Fibroblast of peridontal ligament (primary cell): Measurements from ENCODE around the gene FAM120A.
"Not testable (repeated sequence)": the region's sequence is repeated elsewhere in the genome, so short reads cannot be mapped to it uniquely, and the experiment has no call there.

Source experiments
- DNase-seq: peaks from one replicate; pipeline ENCODE4 v3.0.0-alpha.2; 2010; ENCODE audit errors: extremely low read depth

Gene FAM120A

DNA sequence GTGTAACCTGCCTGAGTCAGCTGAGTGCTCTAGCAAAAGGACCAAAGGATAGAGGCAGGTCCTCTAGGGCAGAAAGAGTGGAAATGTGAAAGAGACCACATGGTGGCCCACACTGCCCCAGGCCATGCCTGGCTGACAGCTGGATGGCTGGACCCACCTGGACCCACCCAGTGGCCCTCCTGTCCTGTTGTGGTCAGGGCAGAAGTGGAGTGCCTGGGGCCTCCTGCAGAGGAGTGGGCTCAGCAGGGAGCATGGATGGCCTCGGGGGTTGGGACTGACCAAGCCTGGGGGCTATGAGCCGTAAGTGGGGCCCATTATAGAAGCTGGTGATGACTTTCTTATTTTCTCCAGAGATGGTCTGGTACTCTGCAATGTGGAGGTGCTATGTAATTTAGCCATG, 57.6 kb downstream of the FAM120A start:
- DNase-seq = no peak

DNA sequence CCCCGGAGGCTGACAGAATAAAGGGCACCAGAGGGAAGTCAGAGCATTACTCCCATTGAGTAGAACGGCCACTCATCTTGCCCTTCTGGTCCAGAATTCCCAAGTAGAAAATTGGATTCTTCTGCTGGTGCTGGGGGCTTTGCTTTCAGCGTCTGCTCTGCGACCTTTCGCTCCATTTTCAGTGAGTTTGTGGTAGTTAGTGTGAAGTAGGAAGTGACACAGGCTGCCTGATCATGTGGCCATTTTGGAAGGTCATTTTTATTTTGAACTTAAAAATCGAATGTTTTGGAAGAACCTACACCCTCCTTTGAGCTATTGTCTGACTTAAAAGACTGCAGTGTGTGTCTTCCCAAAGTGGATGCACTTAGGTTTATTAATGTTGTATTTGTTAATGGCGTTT, 58.6 kb downstream of the FAM120A start:
- DNase-seq = no peak

DNA sequence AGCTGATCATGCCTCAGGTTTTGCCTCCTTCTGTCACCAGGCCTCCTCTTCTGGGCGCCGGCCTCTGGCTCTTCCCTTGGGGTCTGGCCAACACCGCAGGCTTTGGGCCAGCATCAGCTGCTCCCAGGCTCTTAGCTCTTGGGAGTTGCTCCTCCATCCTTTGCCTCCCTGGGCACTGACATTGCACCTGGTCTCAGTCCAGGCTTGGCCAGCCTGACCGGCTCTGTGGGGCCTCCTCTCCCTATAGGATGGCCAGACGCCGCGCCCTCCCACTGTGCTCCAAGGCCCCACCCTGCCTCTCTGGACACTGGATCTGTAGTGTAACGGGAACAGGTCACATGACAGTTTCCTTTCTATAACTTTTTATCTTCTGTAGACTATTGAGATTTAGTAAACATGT, 59.7 kb downstream of the FAM120A start:
- DNase-seq = not testable (repeated sequence)

DNA sequence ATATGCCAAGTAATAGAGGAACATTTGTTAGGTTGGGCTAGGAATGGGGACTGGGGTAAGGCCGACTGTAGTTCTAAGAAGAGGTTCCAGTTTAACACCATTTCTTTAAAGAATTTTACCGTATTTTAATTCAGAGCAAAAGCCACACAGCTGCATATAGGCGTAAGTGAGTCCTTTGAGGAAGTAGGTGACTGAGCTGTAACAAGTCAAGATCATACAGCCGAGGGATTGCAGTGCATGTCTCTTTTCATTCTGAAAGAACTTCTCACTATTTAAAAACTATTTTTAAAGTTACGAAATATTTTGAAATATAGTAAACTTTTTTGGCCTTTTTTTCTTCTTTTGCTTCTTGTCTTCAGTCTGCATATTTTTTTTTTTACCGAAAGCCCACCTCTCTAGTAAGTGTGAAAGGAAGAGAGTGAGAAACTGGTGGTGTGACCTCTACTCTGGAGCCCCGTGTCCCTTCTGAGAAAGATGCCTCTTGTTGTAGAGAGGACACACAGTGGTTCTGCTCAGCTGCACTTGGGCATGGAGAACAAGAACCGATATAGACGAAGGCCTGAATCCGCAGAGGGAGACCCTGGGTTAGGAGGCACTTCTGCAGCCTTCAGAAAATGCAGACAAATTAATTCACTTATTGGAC, 60.8 kb downstream of the FAM120A start:
- DNase-seq = not testable (repeated sequence)

DNA sequence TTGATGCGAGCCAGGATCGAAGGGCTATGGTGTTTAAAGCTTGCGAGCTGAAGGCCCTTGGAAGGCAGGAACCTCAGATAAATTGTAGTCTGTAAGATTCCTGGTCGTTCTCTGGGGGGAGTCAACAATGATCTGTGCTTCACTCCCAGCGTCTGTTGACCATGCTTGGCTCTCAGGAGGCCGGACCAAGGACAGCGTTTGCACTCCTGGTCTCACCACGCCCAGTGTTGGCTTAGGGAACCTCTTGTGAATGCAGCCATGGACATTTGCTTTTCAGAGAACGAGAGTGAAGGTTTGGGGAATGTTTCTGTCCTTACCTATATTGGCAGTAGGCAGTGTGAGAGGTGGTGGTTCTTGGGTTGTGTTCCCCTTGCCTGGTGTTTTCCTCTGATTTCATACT, 62.1 kb downstream of the FAM120A start:
- DNase-seq = no peak

DNA sequence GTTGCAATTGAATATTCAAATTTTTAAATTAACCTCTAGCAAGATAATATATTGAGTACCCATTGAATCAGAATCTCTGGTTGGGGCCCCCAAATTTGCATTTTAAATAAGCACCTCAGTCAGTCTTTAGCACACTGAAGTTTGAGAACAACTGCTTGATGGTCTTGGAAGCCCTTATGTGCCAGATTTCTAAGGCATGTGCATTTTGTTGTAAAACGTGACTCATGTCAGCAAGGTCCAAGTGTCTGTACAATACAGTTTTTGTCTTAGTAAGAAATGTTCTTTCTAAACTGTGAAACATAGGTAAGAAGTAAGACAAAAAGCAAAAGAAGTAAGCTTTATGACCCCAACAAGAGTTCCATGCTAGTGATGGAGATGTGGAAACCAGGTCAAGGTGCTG, 65.8 kb downstream of the FAM120A start:
- peak; percentile 29 for DNase-seq

DNA sequence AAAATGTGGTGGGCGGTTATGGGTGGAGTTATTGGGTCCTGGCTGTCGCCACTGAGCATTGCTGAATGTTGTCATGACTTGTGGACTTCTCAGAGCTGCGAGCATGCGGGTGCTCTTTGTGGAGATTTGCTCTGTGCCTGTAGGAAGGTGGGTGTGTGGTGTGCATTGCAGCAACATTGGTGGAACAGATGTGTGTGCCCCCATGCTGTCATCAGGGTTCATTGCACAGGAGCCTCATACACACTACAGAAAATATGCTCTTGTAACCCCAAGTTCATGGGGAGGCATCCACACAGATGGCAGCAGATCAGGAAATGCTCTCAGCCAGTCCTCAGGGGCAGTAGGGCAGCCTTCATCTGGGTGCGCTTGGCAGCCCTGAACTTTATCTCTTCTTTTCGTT, 69.0 kb downstream of the FAM120A start:
- no peak for DNase-seq

DNA sequence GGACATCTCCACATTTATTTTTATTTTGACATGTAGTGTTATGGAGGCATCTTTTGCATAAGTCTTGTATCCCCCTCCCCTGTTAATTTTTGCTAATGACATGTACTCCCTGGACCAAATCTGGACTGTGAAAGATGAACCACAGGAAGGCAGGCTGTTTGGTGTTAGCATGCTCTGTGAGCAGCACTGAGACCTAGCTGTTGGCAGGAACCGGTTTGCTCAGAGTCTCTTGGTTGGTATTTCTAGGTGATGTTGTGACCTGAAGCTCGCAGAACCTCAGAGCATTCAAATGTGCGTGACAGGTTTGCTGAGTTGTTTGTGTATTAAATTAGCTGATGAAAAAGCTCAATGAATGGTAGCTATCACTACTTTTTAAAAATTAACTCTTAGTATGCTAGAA, 71.3 kb downstream of the FAM120A start:
- no peak for DNase-seq

DNA sequence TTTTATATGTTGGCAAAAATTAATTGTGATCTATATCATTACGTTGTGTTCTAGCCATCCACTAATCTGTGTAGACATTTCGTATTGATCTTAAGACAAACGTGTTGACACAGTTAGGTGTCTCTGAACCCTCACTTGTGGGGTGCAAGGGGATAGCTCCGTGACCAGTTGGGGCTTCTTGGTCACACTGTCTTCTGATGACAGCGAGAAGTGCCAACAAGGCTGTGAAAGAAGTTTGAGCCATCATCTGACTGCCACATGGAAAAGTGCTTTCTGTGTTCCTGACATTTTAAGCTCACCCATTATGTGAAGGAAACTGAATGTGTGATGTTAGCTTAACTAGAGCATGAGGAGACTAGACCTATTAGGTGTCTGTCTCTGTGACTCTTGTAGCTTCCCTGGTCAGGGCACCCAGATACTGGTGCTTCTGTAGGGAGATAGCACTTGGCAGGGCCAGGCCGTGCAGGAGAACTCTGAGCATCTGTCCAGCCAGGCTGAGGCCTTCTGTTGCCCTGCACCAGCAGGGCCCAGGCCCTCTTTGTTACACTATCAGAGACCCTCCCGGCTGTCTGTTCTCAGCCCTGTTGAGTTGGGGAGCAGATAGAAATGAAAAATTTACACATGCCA, 72.1 kb downstream of the FAM120A start:
- DNase-seq = no peak

DNA sequence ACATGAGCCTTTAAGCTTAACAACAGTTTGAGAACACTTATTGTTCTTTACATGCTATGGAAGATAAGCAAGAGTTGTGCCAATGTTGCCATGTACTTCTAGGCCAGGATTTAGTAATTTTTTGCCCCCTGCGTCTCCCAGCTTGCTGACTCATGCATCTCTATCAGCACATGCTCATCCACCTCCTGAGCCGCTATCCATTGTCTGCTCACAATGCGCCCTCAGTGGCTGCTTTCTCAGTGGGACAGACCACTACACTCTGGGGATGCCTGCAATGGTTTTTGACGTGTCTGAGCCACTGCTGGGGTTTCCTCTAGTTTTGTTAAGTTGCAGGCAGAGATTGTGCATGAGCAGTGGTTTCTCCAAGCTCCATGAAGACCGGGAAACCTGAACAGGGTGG, 74.0 kb downstream of the FAM120A start:
- DNase-seq = no peak

DNA sequence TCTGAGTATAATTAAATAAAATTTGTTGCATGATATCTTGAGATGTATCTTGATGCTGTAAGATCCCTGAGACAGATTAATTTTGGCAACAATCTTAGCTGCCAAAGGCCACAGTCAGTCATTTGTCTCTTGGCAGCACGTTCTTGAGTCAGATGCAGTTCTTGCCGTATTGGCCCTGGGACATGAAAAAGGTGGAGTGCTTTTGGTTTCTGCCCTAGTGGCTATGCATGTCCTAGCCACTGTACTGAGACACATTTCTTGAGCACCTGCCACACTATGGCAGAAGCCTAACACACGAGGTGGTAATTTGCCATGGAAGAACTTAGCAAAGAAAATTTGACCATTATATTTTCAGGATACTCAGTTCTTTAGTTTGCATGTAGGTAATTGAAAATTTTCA, 79.9 kb downstream of the FAM120A start:
- no peak for DNase-seq

DNA sequence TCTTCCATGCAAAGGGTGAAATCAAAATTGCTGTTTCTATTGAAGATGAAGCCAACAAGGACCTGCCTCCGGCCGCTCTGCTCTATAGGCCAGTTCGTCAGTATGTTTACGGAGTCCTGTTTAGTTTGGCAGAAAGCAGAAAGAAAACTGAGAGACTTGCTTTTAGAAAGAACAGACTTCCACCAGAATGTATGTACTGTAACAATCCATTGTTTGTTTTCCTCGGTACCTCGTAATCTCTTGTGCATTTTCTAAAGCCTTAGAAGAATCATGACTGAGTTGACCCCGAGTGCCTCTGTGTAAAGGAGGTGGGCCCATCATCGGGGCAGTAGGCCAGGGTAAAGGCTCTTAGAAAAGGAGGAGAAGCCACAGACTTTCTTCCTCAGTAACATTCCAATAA, 80.7 kb downstream of the FAM120A start:
- DNase-seq = peak; percentile 33

DNA sequence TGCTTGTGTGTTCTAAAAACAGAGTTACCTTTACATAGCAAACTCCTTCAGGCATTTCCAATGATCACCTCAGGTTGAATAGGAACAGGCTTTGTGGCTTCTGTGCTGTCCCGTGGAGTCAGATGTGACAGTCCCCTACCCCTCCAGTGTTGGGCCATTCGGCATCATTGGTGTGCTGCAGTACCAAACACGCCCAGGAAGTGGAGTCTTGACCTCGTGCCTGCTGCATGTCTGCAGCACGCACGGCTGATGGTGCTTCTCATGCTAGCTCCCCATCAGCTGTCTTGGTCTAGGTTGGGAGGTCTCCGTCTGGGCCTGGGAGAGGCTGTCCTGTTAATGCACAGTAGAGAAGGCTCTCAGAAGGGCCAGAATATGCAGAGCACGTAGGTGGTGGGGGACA, 82.4 kb downstream of the FAM120A start:
- no peak for DNase-seq

DNA sequence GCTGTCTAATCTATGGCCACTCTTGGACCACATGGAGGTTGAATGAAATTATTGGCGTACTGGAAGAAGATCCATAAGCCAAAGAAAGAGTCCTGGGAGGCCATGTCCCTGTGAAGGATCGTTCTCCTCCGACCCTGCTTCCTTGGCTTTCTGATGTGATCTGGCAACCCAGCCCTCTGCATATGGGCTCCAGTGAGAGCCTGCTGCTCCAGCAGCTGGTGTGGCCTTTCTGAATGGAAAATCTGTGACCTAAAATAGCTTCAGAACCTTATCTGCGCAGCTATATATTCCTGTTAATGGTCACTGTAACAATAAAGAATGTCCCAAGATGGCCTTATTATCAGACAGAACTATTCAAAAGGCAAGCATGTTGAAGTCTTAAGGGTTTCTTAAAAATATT, 84.7 kb downstream of the FAM120A start:
- DNase-seq = no peak

DNA sequence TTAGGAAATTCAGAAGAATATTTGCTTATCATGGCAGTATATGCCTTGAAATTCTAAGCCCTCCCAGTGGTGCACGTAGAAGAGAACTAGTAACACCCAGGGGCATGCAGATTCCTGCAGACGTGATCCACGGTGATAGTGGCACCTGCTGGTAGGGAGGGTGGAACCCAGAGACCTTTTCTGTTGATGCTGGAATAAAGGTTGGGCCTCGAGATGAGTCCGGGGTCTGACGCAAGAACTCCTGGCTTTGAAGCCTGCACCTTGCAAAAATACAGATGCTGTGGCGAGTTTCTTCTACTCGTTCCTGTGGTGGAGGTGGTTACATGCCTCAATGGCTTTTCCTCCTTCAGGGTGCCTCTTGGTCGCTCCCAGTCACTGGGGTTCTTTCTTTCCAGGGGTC, 85.4 kb downstream of the FAM120A start:
- DNase-seq = no peak

DNA sequence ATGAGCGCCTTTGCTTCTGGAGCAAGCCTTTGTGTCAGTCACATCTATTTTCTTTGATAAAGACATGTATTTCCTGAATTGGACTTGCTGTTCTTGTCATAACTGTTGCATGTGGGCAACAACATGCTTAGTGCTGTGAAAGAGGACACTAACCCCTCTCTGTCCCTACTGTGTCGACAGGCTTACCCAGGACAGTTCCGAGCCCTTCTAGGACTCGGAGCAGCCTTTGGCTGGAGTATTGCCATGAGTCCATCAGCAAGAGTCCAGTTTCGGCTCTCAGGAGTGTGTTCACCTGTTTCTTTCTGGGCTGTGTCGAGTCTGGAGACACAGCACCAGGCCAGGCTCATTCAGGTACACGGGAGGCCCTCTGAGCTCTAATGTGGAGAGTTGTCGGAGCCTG, 88.8 kb downstream of the FAM120A start:
- no peak for DNase-seq

DNA sequence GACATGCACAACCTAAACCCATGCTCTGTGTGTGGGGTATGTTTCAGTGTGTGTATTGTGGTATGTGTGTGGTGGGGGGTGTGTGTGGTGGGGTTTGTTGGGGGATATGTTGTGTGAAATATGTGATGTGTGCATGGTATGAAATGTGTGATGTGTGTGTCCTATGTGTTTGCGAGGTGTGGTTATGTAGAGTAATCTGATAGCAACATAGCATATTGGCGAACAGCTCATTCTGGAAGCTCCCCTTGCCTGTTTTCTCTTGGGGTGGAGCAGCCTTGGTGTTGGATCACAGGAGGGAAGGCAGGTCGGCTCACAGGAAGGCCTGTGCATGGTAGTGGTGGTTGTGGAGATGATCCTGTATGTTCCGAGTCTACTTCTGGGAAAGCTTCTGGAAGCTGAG, 89.5 kb downstream of the FAM120A start:
- no peak for DNase-seq

DNA sequence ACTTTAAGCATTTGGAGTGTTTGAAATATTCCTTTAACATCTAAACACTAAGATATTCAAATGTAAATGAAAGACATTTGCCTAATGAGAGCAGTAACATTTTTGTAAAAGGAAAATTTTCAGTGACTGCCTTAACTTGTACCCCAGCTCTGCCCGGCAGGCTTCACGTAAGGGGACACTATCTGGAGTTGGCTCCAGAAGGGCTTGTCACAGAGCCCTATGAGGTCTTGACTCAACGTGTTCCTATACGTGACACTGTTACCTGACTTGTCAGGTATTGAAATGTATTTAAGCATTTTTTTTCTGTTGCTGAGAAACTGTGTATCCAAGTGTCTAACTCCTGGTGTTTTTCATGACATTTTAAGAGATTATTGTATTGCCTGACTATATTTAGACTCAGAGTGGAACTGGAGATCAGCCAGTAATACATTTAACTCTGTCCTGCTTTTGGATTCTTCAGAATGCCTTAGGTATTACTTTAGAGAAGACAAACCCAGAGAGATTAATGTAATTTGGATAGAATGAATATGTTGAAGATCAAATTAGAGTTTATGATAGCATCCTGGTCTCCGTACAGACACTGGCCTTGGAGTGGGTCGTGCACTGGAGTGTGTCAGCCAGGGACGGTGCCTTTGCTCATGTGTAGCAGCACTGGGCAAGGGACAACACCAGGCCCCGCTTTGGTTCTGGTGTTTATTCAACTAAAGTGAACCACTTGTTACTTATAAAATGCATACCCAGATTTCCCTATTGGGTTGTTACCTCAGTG, 90.3 kb downstream of the FAM120A start:
- DNase-seq = no peak

DNA sequence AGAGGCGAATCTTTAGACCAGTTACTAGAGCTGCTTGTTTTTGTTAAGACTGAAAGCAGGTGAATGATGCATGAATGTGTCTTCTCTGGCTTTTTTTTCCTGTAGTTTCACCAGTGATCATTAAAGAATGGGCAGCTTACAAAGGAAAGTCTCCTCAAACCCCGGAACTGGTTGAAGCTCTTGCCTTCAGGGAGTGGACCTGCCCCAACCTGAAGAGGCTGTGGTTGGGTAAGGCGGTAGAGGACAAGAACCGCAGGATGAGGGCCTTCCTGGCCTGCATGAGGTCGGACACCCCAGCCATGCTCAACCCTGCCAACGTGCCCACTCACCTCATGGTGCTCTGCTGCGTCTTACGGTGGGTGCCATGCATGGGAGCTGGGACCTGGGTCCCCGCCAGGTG, 91.6 kb downstream of the FAM120A start:
- DNase-seq = no peak

DNA sequence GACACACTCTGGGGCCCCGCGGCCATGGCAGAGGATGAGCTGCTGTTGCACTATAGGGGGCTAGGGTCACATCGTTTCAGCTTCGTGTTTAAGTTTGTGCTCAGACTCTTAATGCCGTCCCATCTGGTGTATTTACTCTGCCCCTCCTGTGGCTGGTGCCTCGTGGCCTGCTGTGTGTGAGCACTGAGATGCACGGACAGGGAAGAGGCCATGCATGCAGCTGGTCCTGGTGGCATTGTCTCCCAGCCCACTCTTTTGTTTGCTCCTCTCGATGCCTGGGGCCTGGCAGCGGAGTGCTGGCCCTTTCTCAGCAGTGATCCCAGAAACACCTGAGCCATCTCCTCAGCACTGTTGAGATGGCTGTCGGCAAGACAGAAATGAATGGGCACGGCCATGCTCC, 94.9 kb downstream of the FAM120A start:
- no peak for DNase-seq

DNA sequence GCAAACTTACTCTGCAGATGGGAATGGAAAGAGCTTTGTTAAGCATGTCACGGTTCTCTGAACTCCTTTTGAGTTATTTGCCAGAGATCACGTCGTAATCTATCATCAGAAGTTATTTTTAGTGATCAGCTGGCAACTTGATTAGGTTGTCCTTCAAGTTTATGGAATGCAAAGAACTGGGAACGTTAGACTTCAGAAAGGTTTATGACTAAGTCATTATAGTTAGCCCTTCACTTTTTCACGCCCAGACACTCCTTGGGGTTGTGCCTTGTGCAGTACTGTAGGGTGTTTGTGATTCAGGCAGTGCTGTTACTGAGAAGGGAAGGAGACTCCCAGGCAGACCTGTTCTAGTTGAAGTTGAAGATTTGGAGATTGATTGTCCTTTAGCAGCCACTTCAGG, 98.1 kb downstream of the FAM120A start:
- no peak for DNase-seq

DNA sequence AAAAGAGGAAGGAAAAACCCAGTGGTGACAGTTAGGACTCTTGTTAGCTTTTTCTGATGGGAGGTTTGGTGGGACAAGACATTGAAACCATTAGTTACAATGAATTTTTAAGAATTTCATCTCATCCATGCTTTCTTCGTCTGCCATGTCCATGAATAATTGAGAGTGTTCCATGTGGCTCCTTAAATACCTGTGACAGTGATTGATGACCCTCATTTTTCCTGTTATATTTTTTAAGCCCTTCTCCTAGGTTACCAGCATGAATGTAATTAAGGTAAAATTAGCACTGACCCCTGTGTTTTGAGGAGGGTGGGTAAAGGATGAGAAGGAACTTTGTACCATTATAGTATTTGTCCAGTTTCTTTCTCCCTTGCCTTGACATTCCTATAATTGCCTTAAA, 101.4 kb downstream of the FAM120A start:
- DNase-seq = no peak

DNA sequence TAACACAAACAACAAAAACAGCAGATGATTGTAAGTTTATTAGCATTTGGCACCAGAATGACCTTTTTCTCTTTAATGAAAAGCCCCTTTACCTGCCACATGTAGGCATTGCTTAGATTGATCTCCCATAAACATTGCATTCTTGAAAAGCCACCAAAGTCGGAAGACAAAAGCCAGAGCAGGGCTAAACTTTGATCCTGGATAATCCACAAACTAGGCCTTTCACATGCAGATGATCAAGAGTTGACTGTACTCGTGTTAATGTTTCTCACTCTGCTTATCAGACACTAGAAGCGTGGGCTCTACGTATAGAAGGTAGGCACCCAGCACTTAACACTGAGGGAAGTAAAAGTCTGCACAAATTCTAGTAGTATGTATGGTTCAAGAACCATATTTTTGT, 103.9 kb downstream of the FAM120A start:
- DNase-seq = no peak
